LoVo (cell line): ENCODE measurements around the gene BEST2.
"Not testable (repeated sequence)": the region's sequence is repeated elsewhere in the genome, so short reads cannot be mapped to it uniquely, and the experiment has no call there.

Experiments used
- DNase-seq: peaks from one replicate; pipeline ENCODE4 v3.0.0-alpha.2; 2016; ENCODE audit warnings: low spot score

The BEST2 gene

DNA sequence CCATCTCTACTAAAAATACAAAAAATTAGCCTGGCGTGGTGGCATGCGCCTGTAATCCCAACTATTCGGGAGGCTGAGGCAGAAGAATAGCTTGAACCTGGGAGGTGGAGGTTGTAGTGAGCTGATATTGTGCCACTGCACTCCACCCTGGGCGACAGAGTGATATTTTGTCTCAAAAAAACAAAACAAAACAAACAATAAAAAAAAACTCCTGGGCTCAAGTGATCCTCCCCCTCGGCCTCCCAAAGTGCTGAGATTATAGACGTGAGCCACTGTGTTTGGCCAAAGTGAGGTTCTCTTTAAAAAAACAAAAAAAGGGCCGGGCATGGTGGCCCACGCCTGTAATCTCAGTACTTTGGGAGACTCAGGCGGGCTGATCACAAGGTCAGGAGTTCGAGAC is 35.9 kb downstream of the BEST2 start:
- DNase-seq = no peak

DNA sequence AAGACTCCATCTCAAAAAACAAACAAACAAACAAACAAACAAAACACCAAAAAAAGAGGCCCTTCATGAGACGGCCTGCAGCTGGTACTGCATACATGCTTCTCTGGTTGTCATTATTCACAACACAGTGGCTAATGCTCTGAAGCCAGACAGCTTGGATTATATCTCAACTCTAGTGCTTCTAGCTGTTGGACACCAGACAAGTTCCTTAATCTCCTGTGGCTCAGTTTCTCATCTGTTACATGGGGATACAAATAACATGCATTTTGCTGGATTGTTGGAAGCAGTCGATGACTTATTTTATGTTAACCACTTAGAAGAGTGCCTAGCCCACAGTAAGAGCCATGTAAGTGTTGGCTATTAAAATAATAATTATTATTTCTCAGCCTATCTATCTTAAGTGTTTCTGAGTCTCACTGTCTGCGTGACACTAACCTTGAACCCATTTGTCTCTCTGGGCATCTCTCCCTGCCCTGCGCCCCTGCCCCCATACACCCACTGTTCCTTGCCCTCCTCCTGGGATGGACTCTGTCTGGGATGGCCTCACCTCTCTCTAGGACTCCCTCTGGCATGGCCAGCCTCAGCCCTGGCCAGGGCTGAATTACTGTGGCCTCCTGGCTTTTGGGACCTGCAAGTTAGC is 36.6 kb downstream of the BEST2 start:
- DNase-seq = no peak

DNA sequence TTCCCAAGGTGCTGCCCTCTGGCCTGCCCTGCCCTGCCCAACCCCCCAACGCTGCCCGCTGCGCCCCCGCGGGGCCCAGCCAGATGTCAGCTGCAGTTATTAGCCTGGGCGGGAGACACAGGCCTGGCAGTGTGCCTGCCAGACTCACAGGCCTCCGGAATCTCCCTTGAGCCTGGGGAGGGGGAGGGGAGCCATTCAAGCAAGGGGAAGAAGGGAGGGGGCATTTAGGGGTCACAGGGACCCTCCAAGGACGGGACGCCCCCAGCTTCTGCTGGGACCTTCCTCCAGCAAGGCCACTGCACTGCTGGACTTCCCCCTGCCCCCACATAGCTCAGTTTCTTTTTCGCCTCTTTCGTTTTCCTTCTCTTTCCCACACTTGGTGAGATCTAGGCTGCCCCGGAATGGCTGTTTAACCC is 37.1 kb downstream of the BEST2 start:
- no peak for DNase-seq

DNA sequence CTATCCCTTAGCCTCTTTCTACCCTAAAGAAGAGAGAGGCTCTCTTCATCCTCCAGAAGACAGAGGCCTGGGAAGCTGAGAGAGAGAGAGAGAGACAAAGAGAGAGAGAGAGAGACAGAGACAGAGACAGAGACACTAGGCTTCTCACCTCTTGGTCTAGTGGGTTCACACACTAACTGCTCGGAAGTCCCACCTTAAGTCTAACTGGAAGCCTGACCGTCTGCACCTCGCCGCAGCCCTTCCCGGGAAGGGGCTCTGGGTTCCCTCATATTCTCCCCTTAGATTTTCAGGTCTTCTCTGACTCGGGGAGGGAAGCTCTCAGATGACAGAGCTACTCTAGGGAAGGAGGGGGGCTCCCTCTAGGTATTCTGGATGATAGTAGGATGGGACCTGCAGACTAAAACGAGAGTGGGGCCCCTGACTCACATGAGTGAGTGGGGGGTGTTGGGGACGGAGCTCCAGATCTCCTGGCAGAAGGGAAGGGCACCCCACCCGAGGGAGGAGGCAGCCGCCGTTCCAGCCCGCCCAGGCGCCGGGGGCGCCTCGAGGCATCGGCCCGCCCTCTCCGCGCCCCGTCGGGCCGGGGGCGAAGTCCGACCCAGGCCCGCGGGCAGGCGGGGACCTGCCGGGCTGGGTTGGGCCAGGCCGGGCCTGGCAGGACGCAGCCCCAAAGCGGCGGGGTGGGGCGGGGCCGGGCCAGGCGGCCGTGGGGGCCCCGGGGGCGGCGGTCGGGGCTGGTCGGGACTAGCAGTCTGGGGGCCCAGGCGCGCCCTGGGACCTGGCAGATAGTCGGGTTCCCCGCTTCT is 37.7 kb downstream of the BEST2 start:
- no peak for DNase-seq

DNA sequence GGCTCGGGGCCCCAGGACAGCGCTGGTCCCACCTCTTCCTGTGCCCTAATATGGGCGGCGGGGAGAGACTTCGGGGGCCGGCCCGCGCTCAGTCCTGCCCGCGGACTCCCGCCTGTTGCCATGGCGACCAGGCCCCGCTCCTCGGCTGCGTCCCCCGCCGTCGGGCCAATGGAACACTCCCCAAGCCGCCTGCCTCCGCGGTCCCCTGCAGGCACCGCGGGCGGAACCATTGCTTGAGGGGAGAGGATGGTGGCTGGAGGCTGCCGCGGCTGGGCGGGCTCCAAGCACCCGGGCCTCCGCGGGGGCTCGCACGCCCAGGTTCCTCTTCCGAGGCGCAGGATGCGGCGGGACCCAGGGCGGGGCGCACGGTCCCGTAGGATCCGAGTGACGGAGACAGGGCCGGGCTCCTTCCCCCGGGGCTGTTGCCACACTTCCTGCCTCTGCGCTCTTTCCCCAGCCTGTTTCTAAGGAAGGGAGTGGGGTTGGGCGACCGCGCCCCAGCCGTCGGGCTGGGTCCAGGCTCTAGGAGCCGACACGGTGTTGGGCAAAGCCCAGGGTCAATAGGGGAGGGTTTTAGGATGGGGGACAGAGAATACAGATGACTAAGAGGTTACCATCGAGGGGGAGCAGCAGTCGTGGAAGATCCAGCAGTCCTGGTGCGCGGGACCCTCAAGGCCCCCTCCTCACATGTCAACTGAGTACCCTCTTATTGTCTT is 38.5 kb downstream of the BEST2 start:
- DNase-seq = peak; percentile 83

DNA sequence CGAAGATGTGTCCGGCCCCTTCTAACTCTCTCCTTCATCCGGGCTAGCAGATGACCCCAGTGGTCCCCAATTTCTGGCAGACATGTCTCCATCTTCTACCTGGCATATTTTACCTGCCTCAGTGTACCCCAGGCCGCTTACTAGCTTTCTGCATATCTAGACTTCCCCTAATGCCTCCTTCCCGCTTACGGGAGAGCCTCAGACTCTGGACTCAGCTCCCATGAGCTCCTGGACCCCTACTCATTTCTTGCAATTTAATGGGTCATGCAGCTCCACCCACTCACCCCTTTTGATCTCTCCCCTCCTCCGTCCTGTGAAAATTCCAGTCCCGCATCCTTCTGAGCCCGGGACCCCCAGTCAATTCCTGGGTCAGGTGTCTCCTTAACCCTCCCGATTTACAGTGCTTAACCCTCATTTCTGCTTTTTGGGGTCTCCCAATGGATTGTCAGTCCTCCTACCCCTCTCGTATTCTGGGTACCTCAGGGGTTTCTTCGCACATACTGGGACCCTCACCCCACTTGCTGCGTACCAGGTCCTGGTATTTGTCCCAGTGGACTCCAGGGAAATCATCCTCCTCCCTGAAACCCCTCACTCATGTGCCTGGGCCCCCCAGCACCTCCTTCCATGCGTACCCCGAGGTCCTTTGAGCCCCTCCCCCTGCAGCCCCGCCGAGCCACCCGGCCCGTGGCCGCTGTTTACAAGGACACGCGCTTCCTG is 39.2 kb downstream of the BEST2 start:
- no peak for DNase-seq

DNA sequence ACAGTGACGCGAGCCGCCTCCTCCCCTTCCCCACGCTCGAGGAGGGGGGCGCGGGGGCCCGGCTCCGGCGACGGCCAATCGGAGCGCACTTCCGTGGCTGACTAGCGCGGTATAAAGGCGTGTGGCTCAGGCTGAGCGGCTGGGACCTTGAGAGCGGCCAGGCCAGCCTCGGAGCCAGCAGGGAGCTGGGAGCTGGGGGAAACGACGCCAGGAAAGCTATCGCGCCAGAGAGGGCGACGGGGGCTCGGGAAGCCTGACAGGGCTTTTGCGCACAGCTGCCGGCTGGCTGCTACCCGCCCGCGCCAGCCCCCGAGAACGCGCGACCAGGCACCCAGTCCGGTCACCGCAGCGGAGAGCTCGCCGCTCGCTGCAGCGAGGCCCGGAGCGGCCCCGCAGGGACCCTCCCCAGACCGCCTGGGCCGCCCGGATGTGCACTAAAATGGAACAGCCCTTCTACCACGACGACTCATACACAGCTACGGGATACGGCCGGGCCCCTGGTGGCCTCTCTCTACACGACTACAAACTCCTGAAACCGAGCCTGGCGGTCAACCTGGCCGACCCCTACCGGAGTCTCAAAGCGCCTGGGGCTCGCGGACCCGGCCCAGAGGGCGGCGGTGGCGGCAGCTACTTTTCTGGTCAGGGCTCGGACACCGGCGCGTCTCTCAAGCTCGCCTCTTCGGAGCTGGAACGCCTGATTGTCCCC is 39.9 kb downstream of the BEST2 start, which contains the start of gene JUNB:
Gene JUNB (plus strand): TSS at position 142 of the 706 bp plus-strand sequence. CDS start 286 bp downstream, at position 428.
- peak; percentile 96 for DNase-seq

DNA sequence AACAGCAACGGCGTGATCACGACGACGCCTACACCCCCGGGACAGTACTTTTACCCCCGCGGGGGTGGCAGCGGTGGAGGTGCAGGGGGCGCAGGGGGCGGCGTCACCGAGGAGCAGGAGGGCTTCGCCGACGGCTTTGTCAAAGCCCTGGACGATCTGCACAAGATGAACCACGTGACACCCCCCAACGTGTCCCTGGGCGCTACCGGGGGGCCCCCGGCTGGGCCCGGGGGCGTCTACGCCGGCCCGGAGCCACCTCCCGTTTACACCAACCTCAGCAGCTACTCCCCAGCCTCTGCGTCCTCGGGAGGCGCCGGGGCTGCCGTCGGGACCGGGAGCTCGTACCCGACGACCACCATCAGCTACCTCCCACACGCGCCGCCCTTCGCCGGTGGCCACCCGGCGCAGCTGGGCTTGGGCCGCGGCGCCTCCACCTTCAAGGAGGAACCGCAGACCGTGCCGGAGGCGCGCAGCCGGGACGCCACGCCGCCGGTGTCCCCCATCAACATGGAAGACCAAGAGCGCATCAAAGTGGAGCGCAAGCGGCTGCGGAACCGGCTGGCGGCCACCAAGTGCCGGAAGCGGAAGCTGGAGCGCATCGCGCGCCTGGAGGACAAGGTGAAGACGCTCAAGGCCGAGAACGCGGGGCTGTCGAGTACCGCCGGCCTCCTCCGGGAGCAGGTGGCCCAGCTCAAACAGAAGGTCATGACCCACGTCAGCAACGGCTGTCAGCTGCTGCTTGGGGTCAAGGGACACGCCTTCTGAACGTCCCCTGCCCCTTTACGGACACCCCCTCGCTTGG is 40.7 kb downstream of the BEST2 start:
- peak; percentile 68 for DNase-seq

DNA sequence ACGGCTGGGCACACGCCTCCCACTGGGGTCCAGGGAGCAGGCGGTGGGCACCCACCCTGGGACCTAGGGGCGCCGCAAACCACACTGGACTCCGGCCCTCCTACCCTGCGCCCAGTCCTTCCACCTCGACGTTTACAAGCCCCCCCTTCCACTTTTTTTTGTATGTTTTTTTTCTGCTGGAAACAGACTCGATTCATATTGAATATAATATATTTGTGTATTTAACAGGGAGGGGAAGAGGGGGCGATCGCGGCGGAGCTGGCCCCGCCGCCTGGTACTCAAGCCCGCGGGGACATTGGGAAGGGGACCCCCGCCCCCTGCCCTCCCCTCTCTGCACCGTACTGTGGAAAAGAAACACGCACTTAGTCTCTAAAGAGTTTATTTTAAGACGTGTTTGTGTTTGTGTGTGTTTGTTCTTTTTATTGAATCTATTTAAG is 41.3 kb downstream of the BEST2 start:
- no peak for DNase-seq

DNA sequence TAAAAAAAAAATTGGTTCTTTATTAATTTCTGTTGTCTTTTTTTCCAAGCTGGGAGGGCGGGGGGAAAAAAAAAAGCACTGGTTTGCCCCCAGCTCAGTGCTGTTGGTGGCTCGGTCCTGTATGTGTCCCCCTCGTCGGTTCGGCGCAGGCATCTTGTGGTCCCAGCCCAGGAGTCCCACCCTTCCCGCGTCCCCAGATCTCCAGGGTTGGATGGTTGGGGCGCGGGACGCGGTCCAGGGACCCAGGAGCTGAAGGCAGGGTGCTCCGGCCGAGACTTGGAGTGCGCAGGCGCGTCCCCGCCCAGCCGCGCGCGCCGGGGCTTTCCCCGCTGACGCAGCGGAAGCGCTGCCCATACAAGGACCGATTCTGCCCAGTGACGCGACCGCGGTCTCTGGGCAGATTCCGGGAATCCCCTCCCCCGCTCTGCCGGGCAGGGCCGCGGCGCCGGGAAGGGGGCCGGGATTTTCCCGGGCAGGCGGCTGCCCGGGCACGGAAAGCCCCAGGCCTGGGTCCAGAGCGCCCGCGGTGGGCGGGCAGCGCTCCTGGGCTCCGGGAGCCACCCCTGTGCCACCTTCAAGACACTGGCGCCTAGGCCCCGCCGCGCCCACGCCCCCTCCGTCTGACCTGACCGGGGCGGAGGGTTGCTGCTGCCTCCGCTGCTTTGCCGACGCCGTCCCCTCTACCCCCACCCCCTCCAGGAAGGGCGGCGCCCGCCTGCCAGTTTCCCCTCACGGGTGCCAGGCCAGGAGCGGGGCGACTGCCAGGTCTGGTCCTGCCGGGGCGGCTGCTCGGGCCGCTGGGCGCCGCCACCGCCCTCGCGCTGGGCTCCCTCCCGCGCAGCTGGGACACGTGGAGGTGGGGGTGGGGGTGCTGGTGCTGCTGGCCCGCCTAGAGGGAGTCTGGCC is 42.0 kb downstream of the BEST2 start:
- DNase-seq = peak; percentile 96

DNA sequence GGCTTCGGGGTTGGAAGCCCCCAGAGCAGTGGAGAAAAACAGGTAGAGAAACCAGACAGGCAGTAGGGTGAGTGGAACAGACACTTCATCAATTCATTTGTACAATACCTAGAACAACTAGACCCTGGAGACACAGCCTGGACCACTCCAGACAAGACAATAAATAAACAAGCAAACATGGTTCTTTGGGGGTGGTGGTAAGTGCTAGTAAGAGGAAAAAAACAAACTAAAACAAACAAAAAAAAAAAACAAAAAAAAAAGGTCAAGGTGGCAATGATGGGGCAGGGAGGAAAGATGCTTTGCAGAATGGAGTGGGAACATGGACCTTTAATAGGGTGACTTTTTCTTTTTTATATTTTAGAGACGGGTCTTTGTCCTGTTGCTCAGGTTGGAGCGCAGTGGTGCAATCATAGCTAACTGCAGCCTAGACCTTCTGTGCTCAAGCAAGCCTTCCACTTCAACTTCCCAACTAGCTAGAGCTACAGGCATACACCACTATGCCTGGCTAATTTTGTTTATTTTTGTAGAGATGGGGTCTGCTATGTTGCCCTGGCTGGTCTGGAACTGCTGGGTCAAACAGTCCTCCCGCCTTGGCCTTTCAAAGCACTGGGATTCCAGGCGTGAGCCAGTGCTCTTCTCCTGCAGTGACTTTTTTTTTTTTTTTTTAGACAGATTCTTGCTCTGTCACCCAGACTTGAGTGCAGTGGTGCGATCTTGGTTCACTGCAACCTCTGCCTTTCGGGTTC is 42.8 kb downstream of the BEST2 start:
- no peak for DNase-seq

DNA sequence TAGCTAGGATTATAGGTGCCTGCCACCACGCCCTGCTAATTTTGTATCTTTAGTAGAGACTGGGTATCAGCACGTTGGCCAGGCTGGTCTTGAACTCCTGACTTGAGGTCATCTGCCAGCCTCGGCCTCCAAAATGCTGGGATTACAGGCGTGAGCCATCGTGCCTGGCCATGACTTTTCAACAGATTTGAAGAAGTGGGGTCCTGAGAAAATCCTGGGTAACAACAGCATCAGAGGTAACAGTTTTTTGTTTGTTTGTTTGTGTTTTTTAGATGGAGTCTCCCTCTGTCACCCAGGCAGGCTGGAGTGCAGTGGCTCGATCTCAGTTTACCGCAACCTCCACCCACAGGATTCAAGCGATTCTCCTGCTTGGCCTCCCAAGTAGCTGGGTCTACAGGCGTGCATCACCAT is 43.4 kb downstream of the BEST2 start:
- DNase-seq = no peak

DNA sequence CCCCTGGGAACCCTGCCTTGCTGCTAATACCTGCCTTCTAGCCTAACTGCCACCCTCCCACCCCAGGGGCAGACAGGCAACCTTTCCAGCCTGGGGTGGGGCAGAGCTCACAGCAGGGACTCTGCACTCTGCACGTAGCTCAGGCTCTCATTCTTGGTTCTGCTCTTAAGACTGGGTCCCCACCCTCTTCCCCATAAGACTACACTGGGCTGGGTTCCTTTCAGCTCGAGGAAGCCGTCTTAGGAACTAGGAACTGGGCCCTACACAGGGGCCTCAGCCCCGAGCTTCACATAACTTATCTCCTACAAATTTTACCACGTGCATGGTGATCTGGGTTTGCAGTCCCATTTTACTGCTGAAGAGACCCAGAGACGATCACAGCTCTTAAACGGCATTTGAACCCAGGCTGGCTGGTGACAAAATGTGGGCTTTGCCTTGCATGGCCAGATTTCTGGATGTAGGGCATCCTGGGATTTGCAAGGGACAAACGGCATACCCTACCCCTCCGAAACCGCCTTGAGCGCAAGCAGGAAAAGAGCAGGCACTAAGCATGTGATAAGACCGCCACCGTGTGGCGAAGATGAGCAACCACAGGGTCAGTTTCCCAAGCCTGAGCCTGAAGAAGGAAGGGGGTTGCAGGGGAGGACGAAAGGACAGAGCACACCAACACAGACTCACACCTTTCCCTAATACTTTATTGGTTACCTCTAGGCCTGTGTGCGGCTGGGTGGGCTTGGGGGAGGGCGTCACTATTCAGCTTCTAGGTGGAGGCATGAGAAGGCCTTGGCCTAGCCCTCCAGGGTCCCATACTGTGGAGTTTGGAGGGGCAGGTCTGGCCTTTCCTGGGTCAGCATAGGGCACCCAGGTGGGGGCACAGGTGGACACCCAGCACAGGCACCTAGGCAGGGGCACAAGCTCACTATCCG is 44.8 kb downstream of the BEST2 start:
- peak; percentile 81 for DNase-seq

DNA sequence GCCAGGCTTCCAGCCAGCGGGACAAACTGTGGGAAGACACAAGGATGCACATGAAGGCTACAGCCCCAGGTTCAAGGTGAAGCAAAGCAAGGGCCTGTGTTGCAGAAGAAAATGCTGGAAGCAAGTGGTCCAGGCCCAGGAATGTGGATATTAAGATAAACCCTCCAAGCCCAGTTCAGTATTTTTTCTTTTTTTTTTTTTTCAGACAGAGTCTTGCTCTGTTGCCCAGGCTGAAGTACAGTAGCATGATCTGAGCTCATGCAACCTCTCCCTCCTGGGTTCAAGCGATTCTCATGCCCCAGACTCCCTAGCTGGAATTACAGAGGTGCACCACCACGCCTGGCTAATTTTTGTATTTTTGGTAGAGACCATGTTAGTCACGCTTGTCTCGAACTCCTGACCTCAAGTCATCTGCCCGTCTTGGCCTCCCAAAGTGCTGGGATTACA is 45.6 kb downstream of the BEST2 start:
- DNase-seq = no peak

DNA sequence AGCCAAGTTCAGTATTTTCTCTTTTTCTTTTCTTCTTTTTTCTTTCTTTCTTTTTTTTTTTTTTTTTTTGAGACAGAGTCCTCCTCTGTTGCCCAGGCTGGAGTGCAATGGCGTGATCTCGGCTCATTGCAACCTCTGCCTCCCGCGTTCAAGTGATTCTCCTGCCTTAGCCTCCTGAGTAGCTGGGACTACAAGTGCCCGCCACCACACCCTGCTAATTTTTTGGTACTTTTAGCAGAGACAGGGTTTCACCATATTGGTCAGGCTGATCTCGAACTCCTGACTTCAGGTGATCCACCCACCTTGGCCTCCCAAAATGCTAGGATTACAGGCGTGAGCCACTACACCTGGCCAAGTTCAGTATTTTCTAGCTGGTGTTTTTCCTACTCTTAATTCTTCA is 46.0 kb downstream of the BEST2 start:
- not testable (repeated sequence) for DNase-seq

DNA sequence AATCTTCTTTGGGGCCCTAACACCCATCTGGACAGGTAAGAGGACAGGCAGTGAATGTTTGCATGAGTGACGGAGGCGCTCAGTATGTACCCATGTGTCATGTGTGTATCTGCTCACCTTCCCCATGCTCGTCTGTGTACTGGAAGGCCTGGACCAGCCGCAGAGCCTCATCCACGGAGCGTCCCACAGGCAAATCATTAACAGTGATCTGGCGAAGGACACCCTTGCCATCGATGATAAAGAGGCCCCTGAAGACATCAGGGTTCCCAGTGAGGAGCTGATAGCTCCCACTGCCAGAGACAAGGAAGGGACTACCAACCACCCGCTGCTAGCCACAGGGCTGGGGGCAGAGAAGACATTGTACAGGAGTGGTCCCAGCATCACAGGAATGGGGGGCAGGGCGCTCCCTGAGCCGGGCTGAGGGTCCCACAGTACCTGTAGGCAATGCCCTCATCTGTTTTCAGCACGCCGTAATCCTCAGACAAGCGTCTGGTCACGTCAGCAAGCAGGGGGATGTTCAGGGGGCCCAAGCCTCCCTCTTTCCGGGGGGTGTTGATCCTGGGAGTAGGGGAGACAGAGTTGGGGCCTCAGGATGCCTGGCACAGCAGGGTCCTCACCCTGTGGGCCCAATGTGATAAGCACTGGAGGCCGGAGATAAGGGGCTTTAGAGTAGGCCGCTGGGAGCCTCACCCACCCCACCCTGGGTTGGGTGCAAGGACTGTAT is 48.3 kb downstream of the BEST2 start:
- no peak for DNase-seq

DNA sequence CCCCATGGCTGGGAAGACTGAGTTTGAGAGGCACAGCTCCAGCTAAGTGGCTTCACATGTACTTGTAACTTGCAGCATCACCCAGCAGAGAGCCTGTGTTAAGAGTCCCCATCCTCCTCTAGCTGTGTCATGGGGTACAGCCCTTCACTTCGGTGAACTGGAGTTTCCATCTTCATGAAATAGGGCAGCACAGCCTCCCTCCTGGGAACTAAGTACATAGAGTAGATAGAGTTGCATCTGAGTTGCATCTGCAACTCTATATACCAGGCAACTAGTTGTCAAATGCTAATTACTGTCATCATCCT is 48.8 kb downstream of the BEST2 start:
- no peak for DNase-seq
